Mucosa of stomach (tissue), 1 donor: ENCODE data around the gene BBX.
A peak's percentile ranks its signal among the peaks of the same experiment; 100 is the strongest.

Source experiments
- H3K27me3 ChIP-seq: one replicate; pipeline ENCODE4 v1.7.0; 2013; ENCODE audit warnings: mild to moderate bottlenecking, low read length; ENCODE audit not compliant: control insufficient read depth, insufficient read depth
- H3K36me3 ChIP-seq: one replicate; pipeline ENCODE4 v1.7.0; 2013; ENCODE audit warnings: low read length; ENCODE audit not compliant: control insufficient read depth, insufficient read depth
- H3K4me1 ChIP-seq: one replicate; pipeline ENCODE4 v1.7.0; 2013; ENCODE audit warnings: mild to moderate bottlenecking, low read length; ENCODE audit not compliant: control insufficient read depth, insufficient read depth
- H3K4me3 ChIP-seq: one replicate; pipeline ENCODE4 v1.7.0; 2013; ENCODE audit warnings: low read length
- H3K9ac ChIP-seq: one replicate; pipeline ENCODE4 v1.7.0; 2013; ENCODE audit warnings: mild to moderate bottlenecking, low read length, moderate library complexity
- H3K9me3 ChIP-seq: one replicate; pipeline ENCODE4 v1.7.0; 2013; ENCODE audit warnings: mild to moderate bottlenecking, low read length, moderate library complexity; ENCODE audit not compliant: control insufficient read depth
- donor health status: Pancreatic carcinoma.

BBX gene

DNA sequence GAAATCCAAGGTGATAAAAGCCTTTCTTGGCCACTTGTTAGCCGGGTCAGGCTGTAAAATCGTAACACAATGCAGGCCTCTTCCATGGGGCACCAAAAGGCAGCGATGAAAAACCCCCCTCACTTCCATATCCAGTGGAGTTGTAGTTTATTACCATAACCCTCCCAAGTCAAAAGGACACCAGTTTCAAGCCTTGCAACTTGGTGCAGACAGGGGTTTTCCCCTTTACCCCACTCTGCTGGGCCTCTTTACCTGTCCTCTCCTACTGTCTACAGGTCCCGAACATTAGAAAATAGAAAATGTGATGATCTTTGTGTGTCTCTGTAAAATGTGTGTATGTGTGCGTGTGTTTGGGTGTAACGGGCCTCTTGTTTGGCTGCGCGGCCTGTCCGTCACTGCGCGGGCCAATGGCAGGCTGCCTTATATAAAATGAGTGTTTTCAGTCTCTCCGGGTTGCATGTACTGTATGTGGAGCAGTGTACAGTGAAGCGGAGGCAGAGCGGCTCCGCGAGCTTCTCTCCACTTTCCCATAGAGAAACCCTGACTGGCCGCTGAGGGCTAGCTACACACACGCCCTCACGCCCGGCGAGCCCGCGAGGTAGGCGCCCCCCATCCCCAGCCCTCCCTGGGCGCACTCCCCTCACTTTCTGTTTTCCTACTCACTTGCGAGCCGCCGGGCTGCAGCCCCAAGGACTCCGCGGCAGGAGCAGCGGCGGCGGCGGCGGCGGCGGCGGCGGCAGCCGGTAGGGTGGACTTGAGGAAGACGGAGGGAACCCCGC is at the start of gene BBX:
Gene BBX (plus strand): TSS at position 453 of the 779 bp plus-strand sequence. CDS start 187,499 bp downstream, outside the sequence.
- H3K9ac ChIP-seq = peak within 1 kb of the TSS; percentile 83
- H3K36me3 ChIP-seq = no peaks in the 10 kb centered on the region
- no peaks in the 10 kb centered on the region for H3K4me1 ChIP-seq
- H3K9me3 ChIP-seq = no peaks in the 10 kb centered on the region
- H3K27me3 ChIP-seq = no peaks in the 10 kb centered on the region
- peak within 1 kb of the TSS; percentile 84 for H3K4me3 ChIP-seq

DNA sequence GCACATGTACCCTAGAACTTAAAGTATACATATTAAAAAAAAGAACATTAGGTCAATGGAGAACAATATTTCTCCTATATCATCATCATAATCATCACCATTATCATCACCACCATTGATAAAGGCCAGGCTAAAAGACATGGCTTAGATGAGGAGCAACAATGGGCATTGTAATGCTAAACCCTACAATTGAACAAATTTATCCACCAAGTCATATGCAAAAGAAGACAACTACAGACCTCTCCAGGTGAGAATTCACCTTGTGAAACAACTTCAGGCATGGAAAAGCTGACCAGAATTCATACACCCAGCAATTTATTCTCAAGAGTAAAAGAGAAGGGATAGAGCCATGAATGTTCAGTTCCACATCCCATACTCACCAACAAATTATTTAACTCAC is 46.3 kb upstream of the BBX start:
- H3K9me3 ChIP-seq = no peaks in the 10 kb centered on the region
- no peaks in the 10 kb centered on the region for H3K36me3 ChIP-seq
- H3K9ac ChIP-seq = no peak overlapping the region
- H3K4me1 ChIP-seq = no peaks in the 10 kb centered on the region
- no peaks in the 10 kb centered on the region for H3K27me3 ChIP-seq
- no peak overlapping the region for H3K4me3 ChIP-seq

DNA sequence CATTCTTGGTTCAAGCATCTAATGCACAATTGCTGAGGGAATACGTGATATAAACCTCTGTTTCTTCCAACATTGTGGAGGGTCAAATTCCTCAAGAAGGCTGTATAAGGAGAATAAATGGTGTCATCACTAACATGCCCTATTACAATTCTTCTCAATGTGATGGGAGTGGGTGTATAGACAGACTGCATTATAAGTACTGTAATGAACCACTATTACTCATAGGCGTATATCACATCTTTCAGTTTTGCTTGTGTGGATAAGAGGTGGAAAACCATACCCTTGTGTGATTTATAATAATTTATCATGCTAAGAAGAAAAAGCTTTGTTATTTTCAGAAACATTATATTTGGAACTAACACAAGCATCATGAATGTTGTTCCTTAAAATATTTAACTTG is 35.3 kb upstream of the BBX start:
- Histone ChIP-seq H3K4me3 (no peak overlapping the region), H3K36me3 (no peaks in the 10 kb centered on the region), H3K9me3 (no peaks in the 10 kb centered on the region), H3K4me1 (no peaks in the 10 kb centered on the region), H3K27me3 (no peaks in the 10 kb centered on the region), H3K9ac (no peak overlapping the region)

DNA sequence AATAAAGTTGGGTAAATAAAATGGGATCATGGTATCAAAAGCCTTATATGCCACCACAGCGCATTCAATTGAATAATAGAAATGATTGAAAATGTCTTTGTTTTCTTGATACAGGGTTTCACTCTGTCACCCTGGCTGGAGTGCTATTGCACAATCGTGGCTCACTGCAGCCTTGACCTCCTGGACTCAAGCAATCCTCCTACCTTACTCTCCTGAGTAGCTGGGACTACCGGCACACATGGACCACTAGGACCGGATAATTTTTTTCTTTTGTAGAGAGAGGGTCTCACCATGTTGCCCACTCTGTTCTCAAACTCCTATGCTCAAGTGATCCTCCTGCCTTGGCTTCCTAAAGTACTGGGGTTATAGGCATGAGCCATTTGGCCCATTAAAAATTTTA is 33.8 kb upstream of the BBX start:
- Histone ChIP-seq H3K4me3 (no peak overlapping the region), H3K9me3 (no peaks in the 10 kb centered on the region), H3K4me1 (no peaks in the 10 kb centered on the region), H3K27me3 (no peaks in the 10 kb centered on the region), H3K9ac (no peak overlapping the region), H3K36me3 (no peaks in the 10 kb centered on the region)

DNA sequence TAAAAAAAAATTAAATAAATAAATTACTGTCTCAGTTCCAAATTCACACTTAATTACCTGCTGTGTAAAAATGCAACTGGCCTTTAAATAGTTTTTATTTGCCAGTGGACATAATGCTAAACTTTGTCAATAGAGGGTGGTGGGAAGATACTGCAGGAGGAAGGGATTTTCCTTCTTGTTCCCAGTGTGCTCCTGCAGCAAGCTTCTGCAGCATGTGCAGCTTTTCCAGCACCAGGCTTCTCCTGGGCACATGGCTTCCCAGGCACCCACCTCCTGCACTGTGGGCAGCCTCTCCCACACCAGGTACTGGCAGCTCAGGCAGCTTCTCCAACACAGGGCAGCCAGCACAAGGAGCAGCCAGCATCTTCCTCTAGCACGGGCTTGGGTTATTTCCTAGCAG is 29.6 kb upstream of the BBX start:
- no peaks in the 10 kb centered on the region for H3K4me1 ChIP-seq
- H3K4me3 ChIP-seq = no peak overlapping the region
- H3K27me3 ChIP-seq = no peaks in the 10 kb centered on the region
- H3K9me3 ChIP-seq = no peaks in the 10 kb centered on the region
- H3K36me3 ChIP-seq = no peaks in the 10 kb centered on the region
- H3K9ac ChIP-seq = no peak overlapping the region

DNA sequence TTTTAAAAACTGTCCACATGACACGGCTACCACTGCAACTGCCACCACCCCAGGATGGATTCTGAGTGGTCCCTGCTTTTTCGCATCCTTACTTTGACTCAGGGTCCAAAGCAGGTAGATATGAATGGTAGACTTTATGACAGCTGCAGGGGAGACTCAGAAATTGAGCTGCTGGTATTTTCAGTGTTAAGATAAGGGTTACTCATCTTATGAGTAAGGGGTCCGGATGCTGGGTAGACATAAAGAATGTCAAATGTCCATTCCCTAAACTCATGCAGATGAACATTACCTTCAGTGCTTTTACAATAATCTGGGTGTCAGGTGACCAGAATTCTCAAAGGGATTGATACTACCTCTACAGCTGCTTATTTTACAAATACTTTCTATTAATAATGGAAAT is 25.9 kb upstream of the BBX start:
- H3K4me3 ChIP-seq = no peak overlapping the region
- H3K9me3 ChIP-seq = no peaks in the 10 kb centered on the region
- H3K36me3 ChIP-seq = no peaks in the 10 kb centered on the region
- no peak overlapping the region for H3K9ac ChIP-seq
- no peaks in the 10 kb centered on the region for H3K27me3 ChIP-seq
- no peaks in the 10 kb centered on the region for H3K4me1 ChIP-seq

DNA sequence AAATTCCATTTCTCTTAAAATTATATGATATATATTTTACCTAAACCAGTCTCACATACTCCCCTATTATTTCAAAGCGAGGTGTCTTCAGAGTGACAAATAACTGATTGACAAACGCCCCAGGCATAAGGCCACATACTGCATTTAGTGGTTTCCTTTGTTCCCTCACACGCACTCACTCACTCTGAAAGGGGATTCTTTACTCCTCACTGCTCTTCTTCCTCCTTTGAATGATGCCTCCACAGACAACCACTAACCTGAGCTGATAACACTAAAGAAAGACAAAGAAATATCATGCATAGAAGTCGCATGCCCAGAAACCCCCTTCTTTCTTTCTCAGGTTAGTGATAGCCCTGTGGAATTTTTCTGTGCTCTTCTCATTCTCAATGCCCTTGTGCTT is 24.1 kb upstream of the BBX start:
- H3K4me3 ChIP-seq = no peak overlapping the region
- H3K9me3 ChIP-seq = no peaks in the 10 kb centered on the region

DNA sequence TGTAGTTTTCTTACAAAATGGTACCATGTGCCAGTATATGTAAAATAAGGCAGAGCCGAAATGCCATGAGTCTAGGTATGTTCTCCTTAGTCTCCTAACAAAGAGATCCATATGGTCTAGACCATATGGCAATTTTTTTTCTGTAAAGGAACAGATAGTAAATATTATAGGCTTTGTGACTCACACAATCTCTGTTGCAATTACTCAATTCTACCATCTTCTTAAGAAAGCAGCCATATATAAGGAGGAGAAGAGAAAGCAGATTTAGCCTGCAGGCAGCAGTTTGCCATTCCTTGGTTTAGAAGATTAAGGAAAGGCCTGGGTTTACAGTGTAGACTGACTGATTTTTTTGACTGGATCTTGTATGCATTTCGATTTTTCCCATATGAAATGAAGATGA is 16.3 kb upstream of the BBX start:
- no peaks in the 10 kb centered on the region for H3K9me3 ChIP-seq
- H3K4me3 ChIP-seq = no peak overlapping the region
- no peaks in the 10 kb centered on the region for H3K36me3 ChIP-seq
- no peak overlapping the region for H3K9ac ChIP-seq
- H3K27me3 ChIP-seq = no peaks in the 10 kb centered on the region
- H3K4me1 ChIP-seq = no peaks in the 10 kb centered on the region

More for the DNA sequence above, 24.1 kb upstream of the BBX start:
- Histone ChIP-seq H3K9ac (no peak overlapping the region), H3K36me3 (no peaks in the 10 kb centered on the region), H3K4me1 (no peaks in the 10 kb centered on the region), H3K27me3 (no peaks in the 10 kb centered on the region)

DNA sequence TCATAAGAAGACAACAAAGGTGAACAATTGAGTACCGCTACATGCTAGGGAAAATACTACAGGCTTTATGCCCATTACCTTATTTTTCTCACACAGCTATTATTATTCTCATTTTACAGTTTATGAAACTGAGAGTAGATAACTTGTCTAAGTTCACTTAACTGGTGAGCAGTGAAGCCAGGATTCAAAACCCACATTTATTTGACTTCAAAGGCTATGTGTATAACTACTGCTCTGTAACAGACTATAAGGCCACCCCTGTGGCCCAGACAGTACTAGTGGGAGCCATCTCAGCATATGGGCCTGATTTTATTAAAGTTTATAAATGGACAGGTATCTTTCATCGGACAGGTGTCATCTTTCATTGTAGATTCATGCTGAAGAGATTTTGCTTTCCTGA is 14.4 kb upstream of the BBX start:
- Histone ChIP-seq H3K9me3 (no peaks in the 10 kb centered on the region), H3K9ac (no peak overlapping the region), H3K4me3 (no peak overlapping the region), H3K27me3 (no peaks in the 10 kb centered on the region), H3K4me1 (no peaks in the 10 kb centered on the region), H3K36me3 (no peaks in the 10 kb centered on the region)

DNA sequence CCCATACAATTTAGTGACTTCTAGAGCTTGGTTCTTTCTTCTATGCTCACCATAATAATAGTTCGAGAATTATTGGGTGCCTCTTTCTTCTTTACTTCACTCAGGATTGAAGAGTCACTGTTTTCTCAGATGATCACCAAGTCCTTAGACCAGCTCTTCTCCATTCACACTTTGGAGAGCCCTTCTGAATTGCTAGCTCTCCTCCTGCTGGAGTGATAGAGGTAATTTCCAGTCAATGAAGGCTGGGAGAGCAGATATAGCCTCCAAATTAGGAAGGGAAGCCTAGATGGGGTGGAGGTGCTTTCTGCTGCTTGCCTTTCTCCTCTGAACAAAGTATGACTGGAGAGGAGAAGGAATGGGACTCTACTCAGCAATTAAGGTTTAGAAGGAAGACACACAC is 10.7 kb upstream of the BBX start:
- H3K36me3 ChIP-seq = no peaks in the 10 kb centered on the region
- no peaks in the 10 kb centered on the region for H3K4me1 ChIP-seq
- no peak overlapping the region for H3K4me3 ChIP-seq
- no peaks in the 10 kb centered on the region for H3K27me3 ChIP-seq
- H3K9ac ChIP-seq = no peak overlapping the region
- no peaks in the 10 kb centered on the region for H3K9me3 ChIP-seq

DNA sequence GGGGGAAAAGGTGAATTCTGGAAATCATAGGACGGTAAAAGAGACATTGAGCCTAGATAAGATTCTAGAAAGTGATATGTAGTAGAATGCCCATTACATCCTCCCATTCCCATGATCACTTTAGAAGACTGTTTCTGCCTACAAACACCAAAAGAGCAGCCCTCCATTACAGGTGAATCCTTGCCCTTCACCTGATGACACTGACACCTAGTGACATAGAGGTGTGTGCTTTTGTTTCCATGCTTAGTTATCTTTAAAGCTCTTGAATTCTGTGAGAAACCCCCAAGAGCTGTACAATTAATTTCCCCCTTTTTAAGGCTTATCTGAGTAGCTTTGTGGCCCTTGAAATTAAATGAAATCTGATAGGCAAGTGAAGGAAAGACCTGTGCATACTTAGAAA is 8.3 kb upstream of the BBX start:
- H3K4me1 ChIP-seq = no peaks in the 10 kb centered on the region
- no peak overlapping the region for H3K9ac ChIP-seq
- H3K36me3 ChIP-seq = no peaks in the 10 kb centered on the region
- no peaks in the 10 kb centered on the region for H3K27me3 ChIP-seq
- H3K4me3 ChIP-seq = no peak overlapping the region
- no peaks in the 10 kb centered on the region for H3K9me3 ChIP-seq

DNA sequence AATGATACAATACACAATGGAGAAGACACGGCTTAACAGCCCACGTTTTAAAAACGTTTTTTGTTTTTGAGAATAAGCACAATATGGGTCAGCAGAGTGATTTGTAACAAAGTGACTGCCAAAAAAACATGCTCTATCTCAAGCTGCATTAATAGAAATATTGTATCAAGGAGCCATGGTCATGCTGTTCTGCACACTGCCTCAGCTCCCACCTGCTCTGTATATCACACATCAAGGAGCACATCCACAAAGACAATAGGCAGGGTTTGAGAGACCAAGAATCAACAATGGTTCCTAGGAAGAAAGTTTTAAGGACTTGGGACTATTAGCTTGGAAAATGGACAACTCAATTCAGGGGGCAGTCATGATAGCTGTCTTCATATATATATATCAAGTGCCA is 6.3 kb upstream of the BBX start:
- no peaks in the 10 kb centered on the region for H3K36me3 ChIP-seq

DNA sequence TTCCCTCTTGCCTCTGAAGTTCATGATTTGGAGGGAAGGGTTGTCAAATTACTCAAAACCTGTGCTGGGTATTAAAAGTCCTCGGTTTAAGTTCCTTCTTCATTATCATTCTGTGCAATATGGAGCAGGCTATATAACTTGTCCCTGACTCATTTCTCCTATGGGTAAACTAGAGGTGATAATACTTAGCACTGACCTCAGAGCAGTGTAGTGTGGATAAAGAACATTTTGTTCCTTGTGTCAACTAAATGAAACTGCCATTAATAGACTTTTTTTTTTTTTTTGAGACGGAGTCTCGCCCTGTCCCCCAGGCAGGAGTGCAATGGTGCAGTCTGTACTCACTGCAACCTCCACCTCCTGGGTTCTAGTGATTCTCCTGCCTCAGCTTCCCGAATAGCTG is 2.2 kb upstream of the BBX start:
- H3K4me1 ChIP-seq = no peaks in the 10 kb centered on the region
- H3K27me3 ChIP-seq = no peaks in the 10 kb centered on the region
- no peak overlapping the region for H3K4me3 ChIP-seq

More for the DNA sequence above, 6.3 kb upstream of the BBX start:
- Histone ChIP-seq H3K9me3 (no peaks in the 10 kb centered on the region), H3K4me1 (no peaks in the 10 kb centered on the region), H3K27me3 (no peaks in the 10 kb centered on the region), H3K4me3 (no peak overlapping the region), H3K9ac (no peak overlapping the region)

More for the DNA sequence above, 2.2 kb upstream of the BBX start:
- H3K9ac ChIP-seq = no peak overlapping the region
- no peaks in the 10 kb centered on the region for H3K9me3 ChIP-seq
- no peaks in the 10 kb centered on the region for H3K36me3 ChIP-seq
